ENCODE measurements around the gene SYTL4.
"Not testable (repeated sequence)": the region's sequence is repeated elsewhere in the genome, so short reads cannot be mapped to it uniquely, and the experiment has no call there.

SYTL4 gene

GRCh38 chrX:100745205-100745604, 13.3 kb upstream of the SYTL4 start:
- H3K79me2 ChIP-seq (ENCODE audit: control insufficient read depth, low read length) = no peaks in the 10 kb centered on the region
- no peaks in the 10 kb centered on the region for H3K36me3 ChIP-seq (ENCODE audit: control insufficient read depth, low read length)
- no peak overlapping the region for H3K4me3 ChIP-seq (ENCODE audit: low read length)
- H3K27me3 ChIP-seq (ENCODE audit: control insufficient read depth, low read length) = no peaks in the 10 kb centered on the region
- H3K9me2 ChIP-seq (replicated peaks; ENCODE audit: control insufficient read depth, low read length) = no peaks in the 10 kb centered on the region
- H3K9me3 ChIP-seq (ENCODE audit: control insufficient read depth, insufficient read depth, low read length) = no peaks in the 10 kb centered on the region
- no peak overlapping the region for H3K4me2 ChIP-seq (ENCODE audit: low read length)
- no peaks in the 10 kb centered on the region for H3F3A ChIP-seq (ENCODE audit: control insufficient read depth, insufficient read depth)
- TF ChIP-seq CTCF (IDR thresholded peaks at IDR 0.05; ENCODE audit: low read depth, low read length, poor library complexity, severe bottlenecking) = no peak
- no peak for TF ChIP-seq EZH2phosphoT487 (IDR thresholded peaks at IDR 0.05; ENCODE audit: borderline replicate concordance, low read length)
- H4K20me1 ChIP-seq (ENCODE audit: control insufficient read depth, insufficient read depth, low read depth, low read length) = no peaks in the 10 kb centered on the region
- no peaks in the 10 kb centered on the region for H3K4me1 ChIP-seq (ENCODE audit: control insufficient read depth, low read length)
- no peak overlapping the region for H3K27ac ChIP-seq (ENCODE audit: low read depth, low read length)

GRCh38 chrX:100743009-100743607, 11.2 kb upstream of the SYTL4 start:
- no peak overlapping the region for H3K4me3 ChIP-seq (ENCODE audit: low read length)
- H3K4me2 ChIP-seq (ENCODE audit: low read length) = no peak overlapping the region
- TF ChIP-seq EZH2phosphoT487 (IDR thresholded peaks at IDR 0.05; ENCODE audit: borderline replicate concordance, low read length) (no peak), CTCF (IDR thresholded peaks at IDR 0.05; ENCODE audit: low read depth, low read length, poor library complexity, severe bottlenecking) (no peak)
- no peaks in the 10 kb centered on the region for H3K9me3 ChIP-seq (ENCODE audit: control insufficient read depth, insufficient read depth, low read length)
- no peaks in the 10 kb centered on the region for H4K20me1 ChIP-seq (ENCODE audit: control insufficient read depth, insufficient read depth, low read depth, low read length)
- H3K9me2 ChIP-seq (replicated peaks; ENCODE audit: control insufficient read depth, low read length) = no peaks in the 10 kb centered on the region
- H3K27me3 ChIP-seq (ENCODE audit: control insufficient read depth, low read length) = no peaks in the 10 kb centered on the region
- no peak overlapping the region for H3K27ac ChIP-seq (ENCODE audit: low read depth, low read length)
- H3F3A ChIP-seq (ENCODE audit: control insufficient read depth, insufficient read depth) = no peaks in the 10 kb centered on the region
- no peaks in the 10 kb centered on the region for H3K79me2 ChIP-seq (ENCODE audit: control insufficient read depth, low read length)
- H3K4me1 ChIP-seq (ENCODE audit: control insufficient read depth, low read length) = no peaks in the 10 kb centered on the region
- no peaks in the 10 kb centered on the region for H3K36me3 ChIP-seq (ENCODE audit: control insufficient read depth, low read length)

- H3K9me2 ChIP-seq (replicated peaks; ENCODE audit: control insufficient read depth, low read length); H3K79me2 ChIP-seq (ENCODE audit: control insufficient read depth, low read length); H3K27me3 ChIP-seq (ENCODE audit: control insufficient read depth, low read length); H3K27ac ChIP-seq (ENCODE audit: low read depth, low read length); H3K4me1 ChIP-seq (ENCODE audit: control insufficient read depth, low read length); H3K36me3 ChIP-seq (ENCODE audit: control insufficient read depth, low read length); H3K4me3 ChIP-seq (ENCODE audit: low read length); H3K4me2 ChIP-seq (ENCODE audit: low read length); H4K20me1 ChIP-seq (ENCODE audit: control insufficient read depth, insufficient read depth, low read depth, low read length); H3K9me3 ChIP-seq (ENCODE audit: control insufficient read depth, insufficient read depth, low read length); H3F3A ChIP-seq (ENCODE audit: control insufficient read depth, insufficient read depth): not testable (repeated sequence)
These were observed 7.9 kb downstream of the SYTL4 start for GRCh38 chrX:100724006-100724405.

- H3K27me3 ChIP-seq (ENCODE audit: control insufficient read depth, low read length) = no peaks in the 10 kb centered on the region
- TF ChIP-seq CTCF (IDR thresholded peaks at IDR 0.05; ENCODE audit: low read depth, low read length, poor library complexity, severe bottlenecking) (no peak), EZH2phosphoT487 (IDR thresholded peaks at IDR 0.05; ENCODE audit: borderline replicate concordance, low read length) (no peak)
- H3K4me1 ChIP-seq (ENCODE audit: control insufficient read depth, low read length) = no peaks in the 10 kb centered on the region
These were observed 10.6 kb downstream of the SYTL4 start for GRCh38 chrX:100721328-100721727.

More at GRCh38 chrX:100721328-100721727, 10.6 kb downstream of the SYTL4 start:
- Histone ChIP-seq H3K4me2 (ENCODE audit: low read length) (no peak overlapping the region), H3K9me3 (ENCODE audit: control insufficient read depth, insufficient read depth, low read length) (no peaks in the 10 kb centered on the region), H3K4me3 (ENCODE audit: low read length) (no peak overlapping the region), H3K79me2 (ENCODE audit: control insufficient read depth, low read length) (no peaks in the 10 kb centered on the region), H3K27ac (ENCODE audit: low read depth, low read length) (no peak overlapping the region), H3K36me3 (ENCODE audit: control insufficient read depth, low read length) (no peaks in the 10 kb centered on the region), H3K9me2 (replicated peaks; ENCODE audit: control insufficient read depth, low read length) (no peaks in the 10 kb centered on the region), H3F3A (ENCODE audit: control insufficient read depth, insufficient read depth) (no peaks in the 10 kb centered on the region), H4K20me1 (ENCODE audit: control insufficient read depth, insufficient read depth, low read depth, low read length) (no peaks in the 10 kb centered on the region)
